Caco-2 (cell line): ENCODE measurements around the gene EFCAB12. TPM values are rescaled to one million over a fixed set of nuclear protein-coding genes. Genes with fewer than 3 reads are reported as not detected.

Experiments
- BruUV-seq: library from RNA; stranded (reverse); fragments of 400-500 nt; replicated peaks from 2 replicates; lab custom pipeline; 2021; lab: Mats Ljungman, UMichigan
- CTCF ChIA-PET: fragments of 300-600 bp; sonication (Branson Sonifier 250); formaldehyde crosslinking; loops from one replicate; lab custom pipeline; 2022; ENCODE audit warnings: antibody characterized with exemption; lab: Charles Lee
- POLR2A ChIA-PET: fragments of 300-600 bp; sonication (Branson Sonifier 250); formaldehyde crosslinking; loops from one replicate; lab custom pipeline; 2022; ENCODE audit warnings: antibody characterized with exemption; lab: Charles Lee
- DNase-seq, 2 experiments: peaks; one replicate each; pipeline versions ENCODE4 v3.0.0 to v3.0.0-alpha.2; 2020 to 2022
- H3K27me3 ChIP-seq: replicated peaks from 2 replicates; pipeline ENCODE4 v1.6.0; 2011; ENCODE audit warnings: low read length; ENCODE audit not compliant: control insufficient read depth, insufficient read depth
- H3K36me3 ChIP-seq: 2 replicates; pipeline ENCODE4 v1.5.1; 2011; ENCODE audit warnings: low read length; ENCODE audit not compliant: control insufficient read depth, insufficient read depth
- H3K4me1 ChIP-seq: fragments of 250-450 bp; sonication (Bioruptor Pico); 2 replicates; pipeline ENCODE4 v1.5.1; 2020; ENCODE audit warnings: mild to moderate bottlenecking
- H3K4me3 ChIP-seq: 2 replicates; pipeline ENCODE4 v1.5.1; 2011; ENCODE audit warnings: low read depth, mild to moderate bottlenecking, control low read depth, low read length
- H3K9me3 ChIP-seq: fragments of 250-450 bp; sonication (Bioruptor Pico); 2 replicates; pipeline ENCODE4 v1.5.1; 2020; ENCODE audit warnings: mild to moderate bottlenecking, moderate library complexity
- H3K27ac Mint-ChIP-seq: one replicate; pipeline ENCODE4 v1.8.0; 2022; ENCODE audit warnings: mixed read lengths; ENCODE audit not compliant: unreplicated experiment
- H3K27me3 Mint-ChIP-seq: one replicate; pipeline ENCODE4 v1.8.0; 2022; ENCODE audit warnings: mixed read lengths; ENCODE audit not compliant: insufficient read depth, unreplicated experiment
- H3K36me3 Mint-ChIP-seq: one replicate; pipeline ENCODE4 v1.8.0; 2022; ENCODE audit warnings: mild to moderate bottlenecking, mixed read lengths; ENCODE audit not compliant: insufficient read depth, unreplicated experiment
- H3K4me1 Mint-ChIP-seq: one replicate; pipeline ENCODE4 v1.8.0; 2022; ENCODE audit warnings: low read depth, mixed read lengths; ENCODE audit not compliant: unreplicated experiment
- H3K4me3 Mint-ChIP-seq: one replicate; pipeline ENCODE4 v1.8.0; 2022; ENCODE audit warnings: mild to moderate bottlenecking, moderate library complexity, mixed read lengths; ENCODE audit not compliant: unreplicated experiment
- H3K9me3 Mint-ChIP-seq: one replicate; pipeline ENCODE4 v1.8.0; 2022; ENCODE audit warnings: mixed read lengths; ENCODE audit not compliant: unreplicated experiment
- CTCF ChIP-seq, 2 experiments: fragments of 200-600 bp in 1 of 2; IDR thresholded peaks; 1 replicate in 1 of 2; 2 replicates in 1 of 2; pipeline versions ENCODE4 v1.5.1 to v1.8.0; 2011 to 2022; ENCODE audit warnings: antibody characterized with exemption in 1 of 2, control low read depth in 1 of 2, inconsistent platforms in 1 of 2, low read depth in 1 of 2, low read length in 1 of 2, mild to moderate bottlenecking in 1 of 2, moderate library complexity in 1 of 2; ENCODE audit not compliant: insufficient read depth in 1 of 2, severe bottlenecking in 1 of 2, unreplicated experiment in 1 of 2
- intact Hi-C: fragments of 100-400 bp; cut with micrococcal nuclease; formaldehyde crosslinking; loops from one replicate; pipeline ENCODE4 v1.10.0; 2022; ENCODE audit not compliant: unreplicated experiment
- total RNA-seq: library from RNA; stranded (reverse); gene quantifications from 2 replicates; pipeline ENCODE4 v1.2.3, GENCODE V29; 2022

The EFCAB12 gene
- total RNA-seq, 1 experiment from 2014 or later = 0.14 TPM

GRCh38 chr3:129428007-129428375, 445 bp downstream of the EFCAB12 start:
- no peak for TF ChIP-seq CTCF (IDR thresholded peaks at IDR 0.05; ENCODE audit: insufficient read depth in 1 of 2, low read depth in 1 of 2, low read length in 1 of 2, severe bottlenecking in 1 of 2, unreplicated experiment in 1 of 2)
- intact Hi-C loops = no loop called here
- CTCF ChIA-PET = interaction anchor here (2.2 kb wide), 1 partner anchor 45 kb away, joined by 10 read pairs; no protein-coding TSS in a partner anchor
- H3K4me1 ChIP-seq = 0 out of 2 replicates have a peak, but pooled peaks cover 3% of the 10 kb centered on the region
- Mint-ChIP-seq H3K4me3 (peak overlapping the region; percentile 71), H3K27me3 (peaks cover 3% of the 10 kb centered on the region), H3K27ac (no peak overlapping the region), H3K4me1 (peaks cover 23% of the 10 kb centered on the region), H3K36me3 (peaks cover 34% of the 10 kb centered on the region), H3K9me3 (no peaks in the 10 kb centered on the region)
- H3K9me3 ChIP-seq = no peaks in the 10 kb centered on the region
- peak overlapping the region; percentile 50 for H3K4me3 ChIP-seq
- BruUV-seq = no TSS peak
- POLR2A ChIA-PET = interaction anchor here (0.5 to 0.7 kb wide), 2 partner anchors 12 to 17 kb away, joined by 3 read pairs; partner anchors contain the start of genes IFT122 and MBD4
- H3K27me3 ChIP-seq = no peaks in the 10 kb centered on the region
- DNase-seq = no peak
- H3K36me3 ChIP-seq = peaks cover 3% of the 10 kb centered on the region; the same call in 1 of the 2 replicates

- H3K9me3 Mint-ChIP-seq = no peaks in the 10 kb centered on the region
- H3K36me3 Mint-ChIP-seq = peaks cover 16% of the 10 kb centered on the region
- H3K9me3 ChIP-seq = no peaks in the 10 kb centered on the region
- H3K4me3 ChIP-seq = no peak overlapping the region
- no peaks in the 10 kb centered on the region for H3K27me3 ChIP-seq
- 0 out of 2 replicates have a peak, but pooled peaks cover 3% of the 10 kb centered on the region for H3K4me1 ChIP-seq
- ChIA-PET POLR2A (interaction anchor here (0.6 kb wide), 1 partner anchor 100 kb away, joined by 4 read pairs; no protein-coding TSS in a partner anchor), CTCF (interaction anchor here (0.6 kb wide), 1 partner anchor 9 kb away, joined by 3 read pairs; no protein-coding TSS in a partner anchor)
- no peak overlapping the region for H3K4me3 Mint-ChIP-seq
- H3K27ac Mint-ChIP-seq = no peak overlapping the region
- BruUV-seq = no TSS peak
- intact Hi-C loops = no loop called here
- H3K27me3 Mint-ChIP-seq = peaks cover 3% of the 10 kb centered on the region
- DNase-seq = no peak
- peaks cover 23% of the 10 kb centered on the region for H3K4me1 Mint-ChIP-seq
- no peak for TF ChIP-seq CTCF (IDR thresholded peaks at IDR 0.05; ENCODE audit: insufficient read depth in 1 of 2, low read depth in 1 of 2, low read length in 1 of 2, severe bottlenecking in 1 of 2, unreplicated experiment in 1 of 2)
- no peaks in the 10 kb centered on the region for H3K36me3 ChIP-seq
These were observed 2.8 kb downstream of the EFCAB12 start for GRCh38 chr3:129425619-129426018.

GRCh38 chr3:129425213-129425612, 3.2 kb downstream of the EFCAB12 start:
- no peak for TF ChIP-seq CTCF (IDR thresholded peaks at IDR 0.05; ENCODE audit: insufficient read depth in 1 of 2, low read depth in 1 of 2, low read length in 1 of 2, severe bottlenecking in 1 of 2, unreplicated experiment in 1 of 2)
- no peak overlapping the region for H3K4me3 ChIP-seq
- ChIA-PET POLR2A (interaction anchor here (0.6 kb wide), 1 partner anchor 99 kb away, joined by 4 read pairs; no protein-coding TSS in a partner anchor), CTCF (no interaction called here)
- no peaks in the 10 kb centered on the region for H3K9me3 ChIP-seq
- Mint-ChIP-seq H3K4me1 (peaks cover 23% of the 10 kb centered on the region), H3K9me3 (no peaks in the 10 kb centered on the region), H3K36me3 (peaks cover 12% of the 10 kb centered on the region), H3K27me3 (peaks cover 3% of the 10 kb centered on the region), H3K4me3 (no peak overlapping the region), H3K27ac (no peak overlapping the region)
- H3K27me3 ChIP-seq = no peaks in the 10 kb centered on the region
- BruUV-seq = no TSS peak
- H3K4me1 ChIP-seq = 0 out of 2 replicates have a peak, but pooled peaks cover 3% of the 10 kb centered on the region
- no peaks in the 10 kb centered on the region for H3K36me3 ChIP-seq
- DNase-seq = no peak
- intact Hi-C loops = no loop called here
